Natural killer cell (primary cell): ENCODE measurements around the gene AOPEP. TPM values are rescaled to one million over a fixed set of nuclear protein-coding genes. Genes with fewer than 3 reads are reported as not detected.

Experiments used
- ATAC-seq, 3 donors: fragments of 150-1000 bp in 2 of 3; fragments of 200-7000 bp in 1 of 3; cut with Tn5 transposase; 1 replicate in 1 of 3; 2 replicates in 2 of 3; pipeline ENCODE4 v1.10.0; 2021; ENCODE audit warnings: mild to moderate bottlenecking in 2 of 3, moderate library complexity in 2 of 3
- DNase-seq, 2 donors: peaks; one replicate each; pipeline versions ENCODE4 v3.0.0 to v3.0.0-alpha.2; 2013 to 2021; ENCODE audit warnings: mixed read lengths in 1 of 2
- H3K27ac ChIP-seq: one replicate; pipeline ENCODE4 v1.5.1; 2013; ENCODE audit warnings: mild to moderate bottlenecking, low read length
- H3K27me3 ChIP-seq: one replicate; pipeline ENCODE4 v1.6.1; 2013; ENCODE audit warnings: low read length; ENCODE audit not compliant: control insufficient read depth, insufficient read depth
- H3K36me3 ChIP-seq: one replicate; pipeline ENCODE4 v1.6.1; 2013; ENCODE audit warnings: low read length; ENCODE audit not compliant: control insufficient read depth, insufficient read depth
- H3K4me1 ChIP-seq: one replicate; pipeline ENCODE4 v1.6.1; 2013; ENCODE audit warnings: low read length; ENCODE audit not compliant: control insufficient read depth, insufficient read depth
- H3K4me3 ChIP-seq: one replicate; pipeline ENCODE4 v1.5.1; 2013; ENCODE audit warnings: low read length
- H3K9me3 ChIP-seq: one replicate; pipeline ENCODE4 v1.6.1; 2013; ENCODE audit warnings: low read length; ENCODE audit not compliant: control insufficient read depth, insufficient read depth
- H3K27ac Mint-ChIP-seq, 2 donors: one replicate each; pipeline ENCODE4 v1.8.0; 2022; ENCODE audit warnings: mild to moderate bottlenecking in 2 of 2, mixed read lengths in 2 of 2, moderate library complexity in 1 of 2
- H3K27me3 Mint-ChIP-seq, 2 donors: one replicate each; pipeline ENCODE4 v1.8.0; 2022; ENCODE audit warnings: low read depth in 2 of 2, mixed read lengths in 2 of 2
- H3K36me3 Mint-ChIP-seq: one replicate; pipeline ENCODE4 v1.8.0; 2022; ENCODE audit warnings: mixed read lengths
- H3K4me1 Mint-ChIP-seq, 2 donors: one replicate each; pipeline ENCODE4 v1.8.0; 2022; ENCODE audit warnings: mixed read lengths in 2 of 2
- H3K4me3 Mint-ChIP-seq: one replicate; pipeline ENCODE4 v1.8.0; 2022; ENCODE audit warnings: mild to moderate bottlenecking, moderate library complexity, mixed read lengths
- H3K9me3 Mint-ChIP-seq, 2 donors: one replicate each; pipeline ENCODE4 v1.8.0; 2022; ENCODE audit warnings: mixed read lengths in 2 of 2
- WGBS: methylation state at CpG from one replicate; pipeline ENCODE4 v1.1.7; 2013; ENCODE audit warnings: missing lambda C conversion rate; ENCODE audit not compliant: insufficient coverage; 5-methylcytosine and 5-hydroxymethylcytosine counted together
- intact Hi-C: fragments of 100-400 bp; cut with micrococcal nuclease; formaldehyde crosslinking; loops from one replicate; pipeline ENCODE4 v1.14.2; 2022
- total RNA-seq, 4 donors: library from RNA; stranded (reverse); fragments of 120-200 nt in 1 of 4; gene quantifications; one replicate each; pipeline versions ENCODE4 v1.2.3 to v1.2.4, GENCODE V29; 2013 to 2022
- TF ChIP-seq, protein P1 (sequence below): fragments of 200-600 bp; IDR thresholded peaks from one replicate; pipeline ENCODE4 v1.8.0; 2022; ENCODE audit warnings: antibody characterized with exemption

Gene AOPEP
- total RNA-seq, 3 donors from 2014 or later (not counting 1 experiment from before 2014, with no cell fraction given) = 20.1 to 22.6 (median 20.6) TPM

DNA sequence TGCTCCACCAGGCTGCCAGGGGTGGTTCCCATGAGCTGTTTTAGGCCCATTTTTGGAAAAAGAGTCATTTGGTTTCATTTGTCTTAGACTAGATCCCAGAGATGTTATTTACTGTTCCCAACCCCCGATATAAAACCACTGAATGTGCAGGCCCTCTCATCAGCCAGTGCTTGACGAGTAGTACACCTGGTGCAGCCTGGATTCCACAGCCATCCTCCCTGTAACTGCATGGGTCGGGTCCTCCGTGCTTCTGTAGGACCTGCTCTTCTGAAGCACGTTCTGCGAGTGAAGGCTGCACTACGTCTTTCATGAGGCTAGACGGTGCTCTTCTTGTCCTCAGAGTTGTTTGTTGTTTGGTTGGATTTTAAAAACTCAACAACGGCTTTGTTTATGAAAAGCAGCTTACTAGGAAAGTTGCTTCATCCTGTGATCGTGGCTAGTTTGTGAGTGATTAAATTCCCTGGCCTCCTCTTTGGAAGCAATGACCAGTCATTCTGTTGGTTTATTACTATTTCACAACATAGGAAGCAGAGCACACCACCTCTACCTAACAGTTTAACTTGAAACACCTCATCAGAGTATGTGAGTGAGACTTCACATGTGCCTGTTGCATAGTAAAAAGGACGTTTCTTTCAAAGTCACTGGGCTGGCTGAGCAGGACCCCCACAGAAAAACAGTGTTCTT, 135.2 kb downstream of the AOPEP start:
- no peaks in the 10 kb centered on the region for H3K36me3 ChIP-seq
- H3K36me3 Mint-ChIP-seq = no peaks in the 10 kb centered on the region
- no peak overlapping the region for H3K4me3 ChIP-seq
- H3K4me3 Mint-ChIP-seq = peak overlapping the region; percentile 79
- ATAC-seq (peak in 1 of 3 donors; percentile 16), DNase-seq (no peak)
- peak overlapping the region; percentile 90 for H3K27ac ChIP-seq
- no peaks in the 10 kb centered on the region for H3K27me3 Mint-ChIP-seq
- no peaks in the 10 kb centered on the region for H3K9me3 ChIP-seq
- H3K27ac Mint-ChIP-seq = peak overlapping the region; percentile 94 to 96
- peaks cover 29% of the 10 kb centered on the region for H3K4me1 ChIP-seq
- intact Hi-C loops = loop anchor here (1.0 to 5.0 kb wide), 5 partner anchors 10 to 1016 kb away; partner anchors contain the start of genes AOPEP and ERCC6L2
- peaks cover 51 to 55% of the 10 kb centered on the region in 2 donors for H3K4me1 Mint-ChIP-seq
- TF ChIP-seq, protein P1, sequence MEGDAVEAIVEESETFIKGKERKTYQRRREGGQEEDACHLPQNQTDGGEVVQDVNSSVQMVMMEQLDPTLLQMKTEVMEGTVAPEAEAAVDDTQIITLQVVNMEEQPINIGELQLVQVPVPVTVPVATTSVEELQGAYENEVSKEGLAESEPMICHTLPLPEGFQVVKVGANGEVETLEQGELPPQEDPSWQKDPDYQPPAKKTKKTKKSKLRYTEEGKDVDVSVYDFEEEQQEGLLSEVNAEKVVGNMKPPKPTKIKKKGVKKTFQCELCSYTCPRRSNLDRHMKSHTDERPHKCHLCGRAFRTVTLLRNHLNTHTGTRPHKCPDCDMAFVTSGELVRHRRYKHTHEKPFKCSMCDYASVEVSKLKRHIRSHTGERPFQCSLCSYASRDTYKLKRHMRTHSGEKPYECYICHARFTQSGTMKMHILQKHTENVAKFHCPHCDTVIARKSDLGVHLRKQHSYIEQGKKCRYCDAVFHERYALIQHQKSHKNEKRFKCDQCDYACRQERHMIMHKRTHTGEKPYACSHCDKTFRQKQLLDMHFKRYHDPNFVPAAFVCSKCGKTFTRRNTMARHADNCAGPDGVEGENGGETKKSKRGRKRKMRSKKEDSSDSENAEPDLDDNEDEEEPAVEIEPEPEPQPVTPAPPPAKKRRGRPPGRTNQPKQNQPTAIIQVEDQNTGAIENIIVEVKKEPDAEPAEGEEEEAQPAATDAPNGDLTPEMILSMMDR = no peak
- 62% methylated on average over 11 of the region's 11 CpGs for WGBS
- H3K9me3 Mint-ChIP-seq = no peaks in the 10 kb centered on the region
- H3K27me3 ChIP-seq = no peaks in the 10 kb centered on the region

DNA sequence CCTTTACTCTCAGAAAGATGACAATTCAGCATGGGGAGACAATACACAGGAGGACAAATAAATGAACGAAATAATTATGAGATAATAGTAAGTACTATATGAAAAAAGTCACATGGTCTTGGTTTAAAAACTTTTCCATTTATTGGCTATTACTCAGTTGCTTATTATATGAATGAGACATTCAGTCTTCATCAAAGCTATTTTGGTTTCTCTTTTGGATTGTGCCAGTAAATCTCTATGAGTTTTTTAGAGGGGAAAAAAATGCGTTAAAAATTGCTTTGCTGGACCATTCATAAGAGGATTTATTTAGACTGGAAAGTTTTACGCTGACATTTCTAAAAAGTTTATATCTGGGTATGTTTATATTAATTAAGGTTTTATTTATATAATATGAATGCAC, 137.7 kb downstream of the AOPEP start:
- WGBS = 71% methylated on average over 2 of the region's 3 CpGs

DNA sequence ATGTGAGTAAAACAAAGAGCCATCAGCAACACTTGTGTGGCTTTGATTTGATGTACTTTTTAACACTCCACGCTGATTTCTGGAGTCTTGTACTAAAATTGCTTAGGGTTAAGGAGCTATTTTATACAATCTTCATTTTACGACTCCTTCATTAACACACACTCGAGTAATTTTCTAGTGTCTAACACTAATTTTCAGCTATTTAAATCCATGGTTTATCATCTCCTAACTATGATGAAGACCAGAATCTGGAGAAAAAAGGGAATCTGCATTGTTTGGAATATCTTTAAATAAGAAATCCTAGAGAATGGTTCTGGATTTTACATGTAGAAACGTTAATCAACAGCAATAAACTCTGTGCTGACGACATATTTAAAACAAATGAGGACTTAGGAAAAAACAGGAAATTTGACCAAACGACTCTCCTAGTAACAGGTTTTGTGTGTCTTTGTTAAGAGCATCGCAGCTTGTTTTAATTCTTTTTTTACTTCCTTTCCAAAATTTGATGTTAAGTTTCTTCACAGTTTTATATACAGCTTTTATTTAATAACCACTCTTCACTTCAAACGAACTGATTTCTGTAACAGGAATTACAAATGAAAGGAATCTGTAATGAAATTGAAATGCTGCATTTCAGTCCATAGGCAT, 138.5 kb downstream of the AOPEP start:
- Mint-ChIP-seq H3K4me3 (no peak overlapping the region), H3K4me1 (peaks cover 40 to 41% of the 10 kb centered on the region in 2 donors), H3K9me3 (no peaks in the 10 kb centered on the region), H3K36me3 (no peaks in the 10 kb centered on the region), H3K27ac (no peak overlapping the region), H3K27me3 (no peaks in the 10 kb centered on the region)
- intact Hi-C loops = loop anchor here (5.0 kb wide), 2 partner anchors 38 to 1012 kb away; partner anchors contain the start of gene ERCC6L2
- Histone ChIP-seq H3K9me3 (no peaks in the 10 kb centered on the region), H3K4me3 (no peak overlapping the region), H3K4me1 (peaks cover 28% of the 10 kb centered on the region), H3K36me3 (no peaks in the 10 kb centered on the region), H3K27me3 (no peaks in the 10 kb centered on the region), H3K27ac (no peak overlapping the region)
- 69% methylated on average over 4 of the region's 8 CpGs for WGBS
- TF ChIP-seq, protein P1 = no peak
- no peak for ATAC-seq
- DNase-seq = no peak

More for the DNA sequence above, 137.7 kb downstream of the AOPEP start:
- peaks cover 47 to 49% of the 10 kb centered on the region in 2 donors for H3K4me1 Mint-ChIP-seq
- no peak for ATAC-seq
- H3K27me3 ChIP-seq = no peaks in the 10 kb centered on the region
- intact Hi-C loops = loop anchor here (5.0 kb wide), 2 partner anchors 37 to 1013 kb away; partner anchors contain the start of gene ERCC6L2
- TF ChIP-seq, protein P1 = no peak
- no peaks in the 10 kb centered on the region for H3K36me3 Mint-ChIP-seq
- DNase-seq = no peak
- H3K9me3 Mint-ChIP-seq = no peaks in the 10 kb centered on the region
- H3K36me3 ChIP-seq = no peaks in the 10 kb centered on the region
- peaks cover 29% of the 10 kb centered on the region for H3K4me1 ChIP-seq
- no peak overlapping the region for H3K27ac ChIP-seq
- peak overlapping the region; percentile 5 for H3K4me3 Mint-ChIP-seq
- H3K9me3 ChIP-seq = no peaks in the 10 kb centered on the region
- peak overlapping the region; percentile 64 to 96 for H3K27ac Mint-ChIP-seq
- no peaks in the 10 kb centered on the region for H3K27me3 Mint-ChIP-seq
- no peak overlapping the region for H3K4me3 ChIP-seq
